Stimulated activated CD4-positive, alpha-beta T cell treated with anti-CD3 and anti-CD28 coated beads, Interleukin-4, amount 100 ng/mL, for 24 hours (primary cell): ENCODE measurements around the gene DNAAF8.
A peak's percentile ranks its signal among the peaks of the same experiment; 100 is the strongest.

Experiments
- DNase-seq: peaks from one replicate; pipeline ENCODE4 v3.0.0-alpha.2; 2020

Gene DNAAF8

GRCh38 chr16:4734063-4734729 lies at the start of gene DNAAF8, which contains the start of gene ANKS3:
TSS of gene DNAAF8 (plus strand) at chr16:4734537. CDS start at chr16:4736515, 1,978 bp downstream.
TSS of gene ANKS3 (minus strand) at chr16:4734271. CDS start at chr16:4730149, 4,122 bp downstream.
- peak; percentile 77 for DNase-seq

DNA sequence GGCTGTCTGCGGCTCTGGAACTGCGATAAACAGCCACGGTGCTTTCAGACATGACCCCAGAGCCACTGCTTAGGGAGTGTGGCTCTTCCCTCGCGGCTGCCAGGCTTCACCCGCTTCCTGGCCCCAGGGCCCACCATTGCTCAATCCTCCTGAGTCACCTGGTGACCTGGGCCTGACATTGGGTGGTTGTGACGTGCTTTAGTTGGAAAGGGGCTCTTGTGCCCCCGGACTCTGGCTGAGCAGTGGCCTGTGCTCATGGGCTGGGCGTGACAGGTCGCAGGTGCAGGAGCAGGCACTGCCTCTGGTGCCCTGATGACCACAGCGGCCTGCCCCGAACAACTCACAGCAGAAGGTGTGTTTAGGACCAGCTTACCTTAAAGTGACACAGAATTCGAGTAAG lies 49.6 kb upstream of the DNAAF8 start:
- no peak for DNase-seq

GRCh38 chr16:4685292-4685691 lies 49.0 kb upstream of the DNAAF8 start:
- DNase-seq = no peak

DNA sequence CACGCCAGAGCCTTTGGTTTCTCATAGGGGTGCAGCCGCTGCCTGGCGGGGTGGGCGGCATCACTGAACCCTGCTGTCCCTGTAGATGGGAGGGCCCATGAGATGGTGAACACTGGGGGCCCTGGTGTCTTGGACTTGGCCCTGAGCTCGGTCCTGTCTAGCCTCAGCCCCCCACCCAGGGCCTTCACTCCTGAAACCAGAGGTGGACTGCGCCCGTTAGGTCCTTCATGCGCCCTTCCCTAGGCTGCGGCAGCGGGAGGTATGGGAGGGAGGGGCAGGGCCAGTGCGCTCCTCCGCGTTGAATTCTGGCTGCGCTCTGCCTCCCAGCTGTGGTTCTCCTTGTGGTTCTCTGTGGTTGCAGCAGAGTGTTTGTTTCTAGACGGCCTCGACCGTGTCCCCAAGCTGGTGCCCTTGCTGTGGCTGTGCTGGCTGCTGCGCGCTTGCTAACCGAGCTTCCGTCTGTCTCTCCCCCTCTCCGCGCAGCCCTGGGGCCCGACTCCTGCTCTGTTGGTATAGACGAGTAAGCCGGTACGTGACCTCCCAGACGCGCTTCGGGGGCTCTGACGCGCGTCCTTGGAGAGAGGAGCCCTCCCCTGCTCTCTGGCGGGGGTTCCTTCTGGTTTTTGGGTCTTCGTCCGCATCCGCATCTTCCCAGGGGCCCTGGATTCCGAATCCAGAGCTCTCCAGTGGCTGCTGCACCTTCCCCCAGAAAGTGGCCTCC lies 48.4 kb upstream of the DNAAF8 start:
- no peak for DNase-seq

- DNase-seq = no peak
Measured at GRCh38 chr16:4686497-4687210, 47.7 kb upstream of the DNAAF8 start.

- DNase-seq = no peak
Measured at GRCh38 chr16:4687416-4687815, 46.9 kb upstream of the DNAAF8 start.

DNA sequence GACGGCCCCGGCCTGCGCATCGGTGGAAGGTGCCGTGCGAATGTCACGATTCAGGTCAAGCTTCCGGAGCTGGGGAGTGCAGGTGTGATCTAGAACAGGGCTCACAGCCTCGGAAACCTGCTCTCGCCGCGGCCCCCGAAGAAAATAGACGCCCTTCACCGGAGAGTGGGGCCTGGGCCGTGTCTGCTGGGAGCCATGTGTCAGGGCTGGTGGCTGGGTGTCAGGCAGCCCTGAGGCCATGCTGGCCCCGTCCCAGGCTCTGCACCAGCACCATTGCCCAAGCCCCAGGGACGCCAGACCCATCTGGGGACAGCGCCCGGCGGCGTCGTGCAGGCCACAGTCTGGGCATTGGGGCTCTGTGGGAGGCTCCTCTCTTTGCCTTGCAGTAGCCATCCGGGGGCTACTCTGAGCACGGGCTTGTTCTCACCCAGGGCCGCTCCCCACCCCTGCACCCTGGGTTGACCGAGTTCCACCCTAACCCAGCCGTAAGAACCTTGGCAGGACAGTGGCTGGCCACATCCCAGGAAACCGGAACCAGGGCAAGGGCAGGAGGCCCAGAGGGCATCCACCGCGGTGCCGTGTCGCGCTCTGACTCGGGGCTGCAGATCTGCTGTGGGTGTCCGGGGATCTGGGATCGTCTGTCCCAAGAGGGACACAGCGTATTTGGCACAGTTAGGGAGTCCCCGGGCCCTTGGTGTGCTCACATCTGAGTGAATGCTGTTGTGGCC lies 46.2 kb upstream of the DNAAF8 start:
- no peak for DNase-seq

GRCh38 chr16:4688674-4689045 lies 45.7 kb upstream of the DNAAF8 start:
- DNase-seq = no peak

DNA sequence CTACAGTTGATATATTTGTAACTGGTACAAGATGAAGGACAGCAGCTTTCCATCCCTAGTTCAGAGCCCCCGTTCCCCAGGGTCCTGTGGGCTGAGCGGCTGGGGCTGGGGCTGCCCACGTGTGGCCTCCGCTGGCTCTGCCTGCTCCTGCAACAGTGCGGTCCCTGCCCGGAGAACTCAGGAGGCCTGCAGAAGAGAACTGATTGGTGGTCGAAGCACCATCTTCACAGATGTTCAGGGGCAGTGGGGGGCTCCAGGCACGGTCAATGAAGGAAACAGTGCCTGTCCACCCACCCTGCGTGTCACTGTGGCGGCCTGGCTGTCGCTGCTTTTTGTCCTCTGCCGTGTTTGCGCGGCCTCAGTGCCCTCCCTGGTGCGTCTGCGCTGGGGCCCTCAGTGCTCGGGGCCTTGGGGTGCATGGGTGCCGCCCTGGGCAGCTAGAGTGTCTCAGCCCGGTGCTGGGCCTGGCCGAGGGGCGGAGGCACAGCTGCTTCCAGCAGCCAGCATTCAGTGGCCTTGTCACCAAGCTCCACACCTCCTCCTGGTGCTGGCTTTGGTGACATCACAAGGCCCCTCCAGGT lies 45.2 kb upstream of the DNAAF8 start:
- no peak for DNase-seq

DNA sequence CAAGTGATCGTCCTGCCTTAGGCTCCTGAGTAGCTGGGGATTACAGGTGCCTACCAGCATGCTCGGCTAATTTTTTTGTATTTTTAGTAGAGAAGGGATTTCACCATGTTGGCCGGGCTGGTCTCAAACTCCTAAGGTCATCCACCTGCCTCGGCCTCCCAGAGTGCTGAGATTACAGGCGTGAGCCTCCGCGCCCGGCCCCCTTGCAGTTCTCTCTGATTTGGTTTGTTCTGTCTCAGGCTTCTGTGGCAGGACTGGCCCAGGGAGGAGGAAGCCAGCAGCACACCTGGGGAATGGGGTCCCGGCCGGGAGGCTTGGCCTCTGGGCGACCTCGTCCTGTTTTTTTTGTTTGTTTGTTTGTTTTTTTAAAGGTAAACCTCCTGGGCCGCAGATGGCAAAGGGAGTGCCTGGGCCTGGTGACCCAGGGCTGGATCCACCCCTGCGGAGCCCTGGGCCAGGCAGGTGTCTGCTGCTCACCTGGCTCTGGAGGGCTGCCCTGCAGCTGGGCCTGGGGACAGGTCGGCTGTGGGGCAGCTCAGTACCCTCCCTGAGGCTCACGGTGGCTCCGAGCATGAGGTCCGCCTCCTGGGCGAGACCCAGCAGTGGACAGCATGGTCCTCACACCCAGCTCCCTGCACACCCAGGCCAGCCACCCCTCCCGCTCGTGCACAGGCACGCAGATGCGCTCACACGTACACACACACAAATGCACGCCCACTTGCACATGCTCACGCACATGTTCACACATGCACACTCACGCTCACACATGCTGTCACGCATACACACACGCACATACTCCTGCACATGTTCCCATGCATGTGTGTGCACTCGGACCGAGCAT lies 44.3 kb upstream of the DNAAF8 start:
- DNase-seq = no peak

DNA sequence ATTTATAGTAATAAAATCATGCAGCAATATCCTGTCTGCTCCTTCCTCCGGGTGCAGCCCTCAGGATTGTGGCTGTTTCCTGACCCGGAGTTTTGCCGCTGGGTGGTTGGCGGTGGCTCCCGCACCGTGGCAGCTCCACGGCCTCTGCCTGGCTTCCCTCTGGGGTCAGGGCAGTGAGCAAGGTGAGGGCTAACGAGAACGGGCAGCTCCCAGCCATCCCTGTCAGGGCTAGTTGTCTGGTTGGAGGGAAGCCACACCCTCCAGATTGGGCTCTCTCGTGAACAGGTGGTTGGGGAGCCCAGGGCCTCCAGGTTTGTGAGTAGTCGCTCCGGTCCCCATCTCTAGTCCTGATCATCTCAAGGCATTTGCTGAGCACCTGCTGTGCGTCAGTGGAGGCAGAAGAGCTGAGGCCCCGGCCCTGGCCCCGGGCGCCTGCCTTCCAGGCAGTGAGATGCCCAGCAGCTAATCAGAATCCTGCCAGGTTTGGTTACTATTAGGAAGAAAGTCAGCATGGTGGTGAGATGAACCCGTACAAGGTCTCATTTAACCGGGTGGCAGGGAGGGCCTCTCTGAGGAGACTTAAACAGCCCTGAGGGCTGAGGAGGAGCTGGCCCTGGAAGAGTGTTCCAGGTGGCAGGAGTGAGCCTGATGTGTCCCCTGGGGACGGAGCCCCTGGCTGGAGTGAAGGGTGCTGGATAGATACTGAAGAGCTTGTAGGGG lies 43.2 kb upstream of the DNAAF8 start:
- DNase-seq = no peak

DNA sequence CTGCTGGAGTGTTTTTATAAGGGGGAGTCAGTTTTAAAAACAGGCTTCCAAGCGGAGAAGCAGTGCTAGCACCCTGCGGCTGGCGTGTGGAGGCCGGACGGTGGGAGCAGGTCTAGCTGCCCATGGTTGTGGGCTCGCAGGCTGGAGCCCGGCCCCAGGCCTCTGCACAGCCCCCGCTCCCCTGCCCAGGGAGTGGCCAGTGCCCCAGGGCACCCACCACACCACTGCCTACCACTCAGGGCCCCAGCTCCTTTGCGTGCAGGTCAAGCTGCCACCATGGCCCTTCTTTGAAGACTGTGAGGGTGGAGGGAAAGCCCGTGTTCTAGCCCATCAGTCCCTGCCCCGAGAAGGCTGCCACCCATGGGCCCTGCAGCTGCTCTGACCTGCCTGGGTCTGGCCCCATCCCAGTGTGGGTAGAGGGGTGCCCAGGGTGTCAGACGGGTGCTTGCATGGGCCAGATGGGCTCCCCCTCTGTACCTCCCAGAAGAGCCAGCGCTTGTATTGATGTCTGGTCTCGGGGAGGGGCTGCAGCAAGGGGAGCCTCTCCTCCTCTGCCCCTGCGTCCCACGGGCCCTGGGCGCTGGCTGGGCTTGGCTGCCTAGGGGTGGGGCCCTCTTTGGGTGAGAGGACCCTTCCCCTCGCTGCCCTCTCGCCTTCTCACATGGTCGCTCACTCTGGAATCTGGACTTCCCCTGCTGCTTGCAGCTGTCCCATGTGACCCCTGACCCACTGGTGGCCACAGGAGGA lies 42.5 kb upstream of the DNAAF8 start:
- DNase-seq = no peak

- DNase-seq = no peak
Measured at GRCh38 chr16:4692460-4693295, 41.7 kb upstream of the DNAAF8 start.

DNA sequence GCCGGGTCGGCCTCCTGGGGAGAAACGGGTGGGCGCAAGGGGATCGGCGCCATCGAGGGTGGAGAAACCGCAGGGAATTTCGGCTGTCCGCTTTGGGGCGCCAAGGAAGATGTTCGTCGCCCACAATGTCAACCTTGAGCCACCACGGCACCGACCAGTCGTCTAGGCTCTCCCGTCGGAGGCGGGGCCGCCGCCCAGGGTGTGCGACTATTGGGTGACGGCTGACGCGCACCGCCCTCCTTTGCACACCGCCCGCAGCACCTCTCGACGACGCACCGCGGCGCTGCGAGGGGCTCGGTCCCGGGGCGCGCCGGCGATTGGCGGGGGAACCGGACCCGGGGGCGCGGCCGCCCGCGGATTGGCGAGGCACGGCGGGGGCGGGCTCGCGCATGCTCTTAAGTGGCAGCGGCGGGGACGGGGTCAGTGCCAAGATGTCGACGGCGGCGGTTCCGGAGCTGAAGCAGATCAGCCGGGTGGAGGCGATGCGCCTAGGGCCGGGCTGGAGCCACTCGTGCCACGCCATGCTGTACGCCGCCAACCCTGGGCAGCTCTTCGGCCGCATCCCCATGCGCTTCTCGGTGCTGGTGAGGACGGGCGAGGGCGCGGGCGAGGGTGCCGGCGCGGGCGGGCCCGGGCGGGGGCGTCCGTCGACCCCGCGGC lies 40.9 kb upstream of the DNAAF8 start, which contains the start of gene NUDT16L1:
Gene NUDT16L1 (plus strand): TSS at position 267 of the 660 bp plus-strand sequence. CDS start 165 bp downstream, at position 432.
- DNase-seq = peak; percentile 97

GRCh38 chr16:4693956-4694641 lies 40.2 kb upstream of the DNAAF8 start:
- peak; percentile 44 for DNase-seq

- no peak for DNase-seq
Measured at GRCh38 chr16:4694642-4695451, 39.5 kb upstream of the DNAAF8 start.
